CD4-positive, alpha-beta T cell treated with Interleukin-15 for 1 hour (primary cell): ENCODE results near the gene DOCK11.
"Not testable (repeated sequence)": the region's sequence is repeated elsewhere in the genome, so short reads cannot be mapped to it uniquely, and the experiment has no call there.

Experiments
- DNase-seq: peaks from one replicate; pipeline ENCODE4 v3.0.0-alpha.2; 2020

Gene DOCK11

DNA sequence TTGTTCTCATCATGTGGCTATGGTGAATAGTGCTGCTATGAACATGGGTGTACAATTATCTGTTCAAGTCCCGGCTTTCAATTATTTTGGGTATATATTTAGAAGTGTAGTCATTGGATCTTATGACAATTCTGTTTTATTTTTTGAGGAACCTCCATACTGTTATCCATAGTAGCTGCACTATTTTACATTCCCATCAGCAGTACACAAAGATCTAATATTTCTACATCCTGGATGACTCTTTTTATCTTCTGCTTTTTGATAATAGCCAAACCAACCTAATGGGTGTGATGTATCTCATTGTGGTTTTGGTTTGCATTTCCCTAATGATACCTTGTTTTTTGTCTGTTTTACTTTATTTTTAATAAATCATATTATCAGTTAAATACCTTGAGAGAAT, 218.9 kb downstream of the DOCK11 start:
- DNase-seq, result no peak

DNA sequence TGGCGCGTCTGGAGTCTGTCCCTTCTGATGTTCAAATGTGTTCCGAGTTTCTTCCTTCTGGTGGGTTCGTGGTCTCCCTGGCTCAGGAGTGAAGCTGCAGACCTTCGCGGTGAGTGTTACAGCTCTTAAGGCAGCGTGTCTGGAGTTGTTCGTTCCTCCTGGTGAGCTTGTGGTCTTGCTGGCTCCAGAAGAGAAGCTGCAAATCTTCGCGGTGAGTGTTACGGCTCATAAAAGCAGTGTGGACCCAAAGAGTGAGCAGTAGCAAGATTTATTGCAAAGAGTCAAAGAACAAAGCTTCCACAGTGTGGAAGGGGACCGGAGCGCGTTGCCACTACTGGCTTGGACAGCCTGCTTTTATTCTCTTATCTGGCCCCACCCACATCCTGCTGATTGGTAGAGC, 220.3 kb downstream of the DOCK11 start:
- DNase-seq, result not testable (repeated sequence)

DNA sequence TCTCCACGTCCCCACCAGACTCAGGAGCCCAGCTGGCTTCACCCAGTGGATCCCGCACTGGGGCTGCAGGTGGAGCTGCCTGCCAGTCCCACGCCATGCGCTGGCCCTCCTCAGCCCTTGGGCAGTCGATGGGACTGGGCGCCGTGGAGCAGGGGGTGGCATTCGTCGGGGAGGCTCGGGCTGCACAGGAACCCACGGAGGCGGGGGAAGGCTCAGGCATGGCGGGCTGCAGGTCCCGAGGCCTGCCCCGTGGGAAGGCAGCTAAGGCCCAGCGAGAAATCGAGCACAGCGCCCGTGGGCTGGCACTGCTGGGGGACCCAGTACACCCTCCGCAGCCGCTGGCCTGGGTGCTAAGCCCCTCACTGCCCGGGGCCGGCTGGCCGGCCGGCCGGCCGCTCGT, 221.2 kb downstream of the DOCK11 start:
- DNase-seq, result not testable (repeated sequence)

DNA sequence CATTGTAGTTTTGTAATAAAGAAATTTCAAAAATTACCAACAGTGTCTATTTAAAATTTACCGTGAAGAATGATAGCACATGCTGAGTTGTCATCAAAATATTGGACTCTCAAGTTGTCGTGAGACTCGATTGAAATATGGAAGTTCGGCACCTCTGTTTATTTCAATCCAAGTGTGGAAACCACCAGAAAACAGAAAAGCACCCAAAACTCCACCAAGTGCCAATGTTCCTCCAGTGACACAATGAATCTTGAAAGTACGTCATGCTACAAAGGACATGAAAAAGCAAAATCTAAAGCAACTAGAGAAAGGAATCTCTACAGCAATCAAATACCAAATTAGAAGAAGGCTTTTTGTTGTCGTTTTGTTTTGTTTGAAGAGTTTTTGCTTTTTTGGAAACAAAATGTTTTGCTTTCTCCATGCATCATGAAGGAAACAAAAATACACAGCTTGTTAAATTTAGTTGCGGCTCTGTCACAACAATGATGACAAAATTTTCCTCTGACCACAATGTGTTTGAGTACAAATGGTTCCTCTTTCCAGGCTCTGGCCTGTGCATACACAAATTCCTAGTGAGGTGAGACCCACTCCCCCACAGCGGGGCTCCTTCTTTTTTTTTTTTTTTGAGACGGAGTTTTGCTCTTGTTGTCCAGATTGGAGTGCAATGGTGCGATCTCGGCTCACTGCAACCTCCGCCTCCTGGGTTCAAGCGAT, 222.2 kb downstream of the DOCK11 start:
- DNase-seq, result peak; percentile 23

DNA sequence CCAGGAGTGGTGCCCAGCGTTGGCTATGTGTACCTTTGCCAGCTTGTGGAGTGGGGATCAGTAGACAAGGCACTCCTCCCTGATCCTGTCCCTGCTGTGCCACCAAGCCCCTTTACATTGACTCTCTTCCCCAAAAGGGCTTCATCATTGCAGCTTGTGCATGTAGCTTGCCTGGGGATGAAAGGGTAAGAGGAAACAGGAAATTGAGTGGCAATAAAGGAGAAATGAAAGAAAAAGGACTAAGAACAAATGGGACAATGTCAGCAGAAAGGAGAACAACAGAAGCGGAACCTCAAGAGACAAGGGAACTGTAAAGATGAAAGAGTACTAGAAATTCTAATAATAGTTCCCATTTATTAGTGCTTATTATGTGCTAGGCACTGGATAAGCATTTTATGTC, 223.1 kb downstream of the DOCK11 start:
- no peak for DNase-seq

DNA sequence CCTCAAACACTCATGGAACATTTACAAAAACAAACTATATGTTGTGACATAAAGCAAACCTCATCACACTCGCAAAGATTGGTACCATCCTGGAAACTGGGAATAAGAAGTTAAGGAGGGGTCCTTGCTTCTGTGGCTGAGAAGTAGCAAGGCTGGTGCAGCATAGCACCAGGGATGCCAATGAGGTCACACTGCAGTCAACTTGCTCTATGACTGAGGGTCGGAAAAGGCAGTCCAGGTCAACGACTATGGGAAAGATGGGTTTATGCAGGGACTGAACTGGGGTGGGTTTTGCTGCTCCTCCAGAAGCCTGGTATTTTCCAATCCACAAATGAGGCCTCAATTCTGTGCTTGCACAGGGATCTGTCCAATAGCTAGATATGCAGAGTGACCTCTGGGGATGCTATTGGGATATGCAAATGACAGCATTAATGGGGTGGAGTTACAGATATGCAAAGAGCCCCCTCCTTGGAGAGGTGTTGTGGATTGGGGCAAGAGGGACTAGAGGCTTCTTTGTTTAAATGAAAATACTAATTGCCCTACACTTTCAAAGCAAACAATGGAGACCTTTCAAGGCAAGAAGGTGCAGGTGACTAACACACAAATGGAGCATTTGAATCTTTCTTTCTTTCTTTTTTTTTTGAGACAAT, 224.6 kb downstream of the DOCK11 start:
- DNase-seq, result no peak

DNA sequence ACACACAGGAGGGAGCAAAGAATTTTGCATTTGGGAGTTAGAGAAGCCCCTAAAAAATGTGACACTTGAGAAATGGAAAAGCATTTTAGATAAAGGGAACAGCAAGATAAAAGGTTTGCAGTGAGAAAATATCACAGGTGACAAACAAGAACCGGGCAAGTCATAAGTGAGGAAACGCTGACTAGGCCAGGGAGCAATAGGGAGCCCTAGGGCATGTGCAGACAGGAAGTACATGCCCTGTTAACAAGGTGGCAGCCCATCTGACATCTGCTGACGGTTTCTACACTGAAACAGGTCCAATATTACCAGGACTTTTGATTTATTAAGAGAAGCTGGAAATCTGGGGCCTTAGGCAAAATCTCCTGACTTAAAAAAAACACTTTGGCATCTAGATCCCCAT, 227.8 kb downstream of the DOCK11 start:
- no peak for DNase-seq

DNA sequence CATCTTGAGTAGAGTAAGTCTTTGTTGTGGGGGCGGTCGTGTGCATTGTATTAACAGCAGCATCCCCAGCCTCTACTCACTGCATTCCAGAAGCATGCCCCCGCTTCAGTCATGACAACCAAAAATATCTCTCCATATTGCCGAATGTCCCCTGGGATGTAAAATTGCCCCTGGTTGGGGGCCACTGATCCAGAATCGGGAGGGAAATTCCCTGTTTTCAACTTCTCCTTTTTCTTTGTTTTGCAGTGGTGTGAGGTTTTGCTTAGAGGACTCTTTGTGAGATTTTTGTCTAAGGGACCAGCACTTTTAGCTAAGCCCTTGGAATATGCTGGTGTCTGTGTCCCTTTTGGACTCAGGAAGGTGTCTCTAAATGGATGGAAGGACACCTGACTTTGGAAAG, 228.8 kb downstream of the DOCK11 start:
- DNase-seq, result no peak

DNA sequence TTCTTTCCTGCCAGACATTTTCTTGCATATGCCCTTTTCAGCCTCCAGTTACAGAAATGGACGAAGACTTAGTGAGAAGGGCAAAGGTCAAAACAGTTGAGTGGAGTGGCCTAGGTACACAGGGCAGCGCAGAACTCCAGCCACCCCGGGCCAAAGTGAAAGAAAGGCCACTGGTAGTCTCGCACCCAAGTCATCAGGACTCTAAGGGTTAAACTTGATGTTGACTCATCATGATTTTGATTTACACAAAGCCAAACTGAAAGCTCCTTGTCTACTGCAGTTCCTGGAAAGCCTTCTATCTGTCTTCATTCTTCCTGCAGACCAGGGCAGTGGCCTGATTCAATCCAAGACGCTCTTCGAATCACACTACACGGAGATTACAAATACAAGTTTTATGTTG, 229.2 kb downstream of the DOCK11 start:
- no peak for DNase-seq

DNA sequence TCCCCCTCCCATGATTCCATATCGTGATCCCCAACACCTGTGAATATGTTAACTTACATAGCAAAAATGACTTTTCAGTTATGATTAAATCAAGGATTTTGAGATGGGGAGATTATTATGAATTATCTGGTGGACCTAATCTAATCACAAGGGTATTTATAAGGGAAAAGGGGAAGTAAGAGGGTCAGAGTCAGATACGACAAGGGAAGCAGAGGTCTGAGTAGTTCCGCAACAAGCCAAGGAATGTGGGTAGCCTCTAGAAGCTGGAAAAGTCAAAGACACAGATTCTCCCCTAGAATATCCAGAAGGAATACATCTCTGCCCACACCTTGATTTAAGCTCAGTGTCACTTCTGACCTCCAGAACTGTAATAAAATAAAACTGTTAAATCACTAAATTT, 230.8 kb downstream of the DOCK11 start:
- DNase-seq, result no peak

DNA sequence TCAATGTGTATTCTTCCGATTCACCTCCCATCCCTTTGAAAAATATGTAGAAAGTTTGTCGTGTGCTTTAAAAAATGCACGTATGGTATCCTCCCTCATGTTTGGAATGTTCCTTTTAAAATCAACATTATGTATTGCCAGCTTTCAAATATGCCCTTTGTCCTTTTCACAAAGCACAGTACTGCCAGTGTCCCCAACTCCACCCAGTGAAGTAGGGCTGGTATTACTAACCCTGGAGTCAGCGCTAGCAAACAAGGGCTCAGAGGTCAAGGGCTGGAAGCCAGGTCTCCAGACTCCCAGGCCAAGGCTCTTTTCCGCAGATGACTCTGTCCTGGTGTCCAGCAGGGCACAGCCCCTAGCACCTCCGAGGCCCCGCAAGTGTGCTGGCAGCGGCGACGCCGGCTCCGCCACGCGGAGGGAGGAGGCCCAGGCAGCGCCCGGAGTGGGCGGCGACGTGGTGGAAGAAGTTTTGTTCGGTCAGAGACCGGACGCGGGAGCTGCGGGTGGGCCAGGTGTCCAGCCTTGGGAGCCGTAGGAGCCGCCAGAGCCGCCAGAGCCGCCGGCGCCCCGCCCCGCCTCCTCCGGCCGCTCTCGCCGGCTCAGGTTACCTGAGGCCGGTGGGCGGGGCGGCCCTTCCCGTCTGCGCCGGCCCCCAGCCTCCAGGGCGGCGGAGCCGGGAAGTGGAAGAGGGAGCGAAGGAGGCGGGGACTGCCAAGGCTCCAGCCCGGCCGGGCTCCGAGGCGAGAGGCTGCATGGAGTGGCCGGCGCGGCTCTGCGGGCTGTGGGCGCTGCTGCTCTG, 231.5 kb downstream of the DOCK11 start, which contains the start of gene IL13RA1:
Gene IL13RA1, plus strand, starts transcription at position 720 of the 799 bp plus-strand sequence. Its CDS starts 33 bp downstream, at position 753.
- DNase-seq, result peak; percentile 28

DNA sequence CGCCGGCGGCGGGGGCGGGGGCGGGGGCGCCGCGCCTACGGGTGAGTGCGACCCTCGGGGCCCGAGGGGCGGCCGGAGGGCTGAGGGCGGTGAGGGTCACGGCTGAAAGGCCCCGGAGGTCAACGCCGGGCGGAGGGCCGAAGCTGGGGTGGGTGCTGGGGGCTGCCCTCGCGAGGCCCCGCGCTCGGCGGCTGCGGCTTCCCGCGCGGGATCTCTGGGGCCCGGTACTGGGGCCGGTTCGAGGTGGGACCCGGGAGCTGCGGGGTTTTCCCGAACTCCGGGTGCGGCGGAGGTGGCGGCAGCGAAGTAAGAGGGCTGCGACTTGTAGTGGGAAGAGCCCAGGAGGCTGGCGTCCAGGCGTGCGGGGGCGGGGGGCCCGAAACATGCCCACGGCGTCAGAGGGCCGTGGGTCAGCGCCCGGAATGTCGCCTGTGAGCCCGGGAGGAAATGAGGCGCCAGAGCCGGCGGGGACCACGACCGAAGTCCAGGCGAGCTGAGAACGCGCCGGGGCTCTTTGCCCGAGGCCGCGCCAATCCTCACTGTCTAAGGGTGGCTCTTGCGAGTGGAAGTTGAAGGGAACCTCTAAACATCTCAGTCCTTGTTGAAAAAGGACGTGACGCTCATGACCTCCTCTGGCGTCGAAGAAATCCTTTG, 232.2 kb downstream of the DOCK11 start:
- no peak for DNase-seq

DNA sequence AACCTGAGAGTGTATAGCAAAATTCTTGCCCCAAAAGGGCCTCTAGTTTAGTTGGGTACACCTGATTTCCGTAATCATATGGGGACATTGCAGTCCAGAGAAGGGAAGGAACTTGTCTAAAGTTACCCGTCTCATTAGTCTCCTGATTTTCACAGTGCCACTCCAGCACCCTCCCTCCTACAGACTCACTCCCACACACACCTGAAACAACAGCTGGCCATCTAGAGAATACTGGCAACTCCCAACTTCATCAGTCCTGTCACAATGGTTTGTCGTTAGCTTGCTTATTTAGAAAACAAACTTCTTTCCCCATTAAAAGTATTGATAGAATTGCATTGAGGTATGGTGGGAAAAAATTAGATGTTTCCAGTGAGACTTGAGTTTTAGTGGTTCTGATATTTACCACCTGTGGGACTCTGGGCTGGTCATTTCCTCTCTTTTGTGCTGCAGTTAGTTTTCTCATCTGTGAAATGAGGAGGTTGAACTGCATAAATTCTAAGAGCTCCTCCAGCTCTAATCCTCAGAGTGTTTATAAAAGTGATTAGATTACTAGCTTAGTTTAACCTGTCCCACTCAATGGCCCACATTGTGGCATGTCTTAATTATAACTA, 233.5 kb downstream of the DOCK11 start:
- no peak for DNase-seq

DNA sequence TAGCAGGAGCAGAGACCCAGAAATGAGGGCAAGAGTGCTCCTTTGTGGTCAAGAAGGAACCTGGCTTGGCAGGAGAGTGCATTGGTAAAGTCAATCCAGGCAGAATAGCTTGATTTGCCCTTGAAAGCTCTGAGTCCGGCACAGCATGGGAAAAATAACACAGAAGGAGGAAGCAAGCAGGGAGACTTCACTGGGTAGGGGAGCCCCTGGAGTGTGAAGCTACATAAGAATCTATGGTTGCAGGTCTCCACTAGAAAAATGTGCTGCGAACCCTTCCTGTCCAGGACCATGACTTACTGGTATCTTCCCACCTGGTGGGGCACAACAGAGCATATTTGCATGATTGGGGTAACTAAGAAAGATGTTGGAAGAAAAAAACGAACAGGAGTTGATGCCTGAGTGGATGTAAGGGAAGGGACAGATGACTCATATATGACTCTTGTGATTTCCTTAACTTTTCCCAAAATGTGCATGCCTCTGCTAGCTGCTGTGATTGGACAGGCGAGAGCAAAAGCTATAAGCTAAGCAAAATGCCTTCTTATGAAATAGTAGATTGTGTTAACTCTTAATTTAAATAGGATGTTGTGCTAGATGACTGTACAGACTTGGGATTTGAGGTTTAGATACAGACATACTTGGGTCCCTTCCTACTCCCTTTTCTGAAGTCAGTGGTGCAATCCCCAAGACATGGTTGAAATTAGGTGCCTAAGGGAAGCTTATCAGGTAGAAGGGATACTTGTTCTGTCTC, 235.1 kb downstream of the DOCK11 start:
- DNase-seq, result no peak

DNA sequence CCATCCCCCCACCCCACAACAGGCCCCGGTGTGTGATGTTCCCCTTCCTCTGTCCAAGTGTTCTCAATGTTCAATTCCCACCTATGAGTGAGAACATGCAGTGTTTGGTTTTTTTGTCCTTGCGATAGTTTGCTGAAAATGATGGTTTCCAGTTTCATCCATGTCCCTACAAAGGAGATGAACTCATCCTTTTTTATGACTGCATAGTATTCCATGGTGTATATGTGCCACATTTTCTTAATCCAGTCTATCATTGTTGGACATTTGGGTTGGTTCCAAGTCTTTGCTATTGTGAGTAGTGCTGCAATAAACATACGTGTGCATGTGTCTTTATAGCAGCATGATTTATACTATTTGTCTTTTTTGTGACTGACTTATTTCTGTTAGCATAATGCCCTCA, 236.9 kb downstream of the DOCK11 start:
- DNase-seq, result not testable (repeated sequence)

DNA sequence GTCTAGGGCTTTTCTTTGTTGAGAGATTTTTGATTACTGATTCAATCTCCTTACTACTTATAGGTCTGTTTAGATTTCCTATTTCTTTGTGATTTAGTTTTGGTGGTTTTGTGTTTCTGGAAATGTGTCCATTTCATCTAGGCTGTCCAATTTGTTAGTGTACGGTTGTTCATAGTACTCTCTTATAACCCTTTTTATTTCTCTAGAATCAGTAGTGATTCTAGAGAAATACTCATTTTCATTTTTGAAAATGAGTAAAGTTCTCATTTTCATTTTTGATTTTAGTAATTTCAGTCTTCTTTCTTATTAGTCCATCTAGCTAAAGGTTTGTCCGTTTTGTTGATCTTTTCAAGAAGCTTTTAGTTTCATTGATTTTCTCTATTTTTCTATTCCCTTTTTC, 239.3 kb downstream of the DOCK11 start:
- no peak for DNase-seq
